ENCODE results near the gene ANAPC1.
"Not testable (repeated sequence)": the region's sequence is repeated elsewhere in the genome, so short reads cannot be mapped to it uniquely, and the experiment has no call there.

ANAPC1 gene

GRCh38 chr2:111747410-111748115, 136.4 kb downstream of the ANAPC1 start:
- peak; percentile 40 for TF ChIP-seq CTCF (conservative IDR thresholded peaks at IDR 0.05; ENCODE audit: low read depth, low read length)
- not testable (repeated sequence) for H3K4me3 ChIP-seq (ENCODE audit: low read length); DNase-seq (ENCODE audit: low read depth)

- not testable (repeated sequence) for DNase-seq (ENCODE audit: low read depth); H3K4me3 ChIP-seq (ENCODE audit: low read length)
These were observed 139.2 kb downstream of the ANAPC1 start for GRCh38 chr2:111744751-111745150.

GRCh38 chr2:111741517-111741916, 142.5 kb downstream of the ANAPC1 start:
- not testable (repeated sequence) for H3K4me3 ChIP-seq (ENCODE audit: low read length); DNase-seq (ENCODE audit: low read depth)

GRCh38 chr2:111735838-111736721, 147.9 kb downstream of the ANAPC1 start:
- peak; percentile 39 for DNase-seq (ENCODE audit: low read depth)
- H3K4me3 ChIP-seq (ENCODE audit: low read length) = not testable (repeated sequence)

GRCh38 chr2:111735420-111735819, 148.6 kb downstream of the ANAPC1 start:
- H3K4me3 ChIP-seq (ENCODE audit: low read length) = not testable (repeated sequence)

GRCh38 chr2:111729812-111730458, 154.1 kb downstream of the ANAPC1 start:
- not testable (repeated sequence) for H3K4me3 ChIP-seq (ENCODE audit: low read length); DNase-seq (ENCODE audit: low read depth)

More at GRCh38 chr2:111735420-111735819, 148.6 kb downstream of the ANAPC1 start:
- DNase-seq (ENCODE audit: low read depth) = not testable (repeated sequence)

- not testable (repeated sequence) for H3K4me3 ChIP-seq (ENCODE audit: low read length); DNase-seq (ENCODE audit: low read depth)
These were observed 156.3 kb downstream of the ANAPC1 start for GRCh38 chr2:111727611-111728110.

- H3K4me3 ChIP-seq (ENCODE audit: low read length); DNase-seq (ENCODE audit: low read depth): not testable (repeated sequence)
- TF ChIP-seq CTCF (conservative IDR thresholded peaks at IDR 0.05; ENCODE audit: low read depth, low read length) = peak; percentile 36
These were observed 158.3 kb downstream of the ANAPC1 start for GRCh38 chr2:111725742-111726141.

- DNase-seq (ENCODE audit: low read depth); H3K4me3 ChIP-seq (ENCODE audit: low read length): not testable (repeated sequence)
These were observed 164.4 kb downstream of the ANAPC1 start for GRCh38 chr2:111719610-111720009.

Data from retinal pigment epithelial cell (primary cell).